GM18873 (cell line): ENCODE data around the gene FAT3.

Experiments
- ATAC-seq: cut with Tn5 transposase; IDR thresholded peaks from one replicate; pipeline ENCODE4 v1.9.1; 2021; ENCODE audit warnings: mild to moderate bottlenecking, moderate library complexity, moderate number of reproducible peaks; ENCODE audit not compliant: unreplicated experiment, low FRiP score

FAT3 gene

DNA sequence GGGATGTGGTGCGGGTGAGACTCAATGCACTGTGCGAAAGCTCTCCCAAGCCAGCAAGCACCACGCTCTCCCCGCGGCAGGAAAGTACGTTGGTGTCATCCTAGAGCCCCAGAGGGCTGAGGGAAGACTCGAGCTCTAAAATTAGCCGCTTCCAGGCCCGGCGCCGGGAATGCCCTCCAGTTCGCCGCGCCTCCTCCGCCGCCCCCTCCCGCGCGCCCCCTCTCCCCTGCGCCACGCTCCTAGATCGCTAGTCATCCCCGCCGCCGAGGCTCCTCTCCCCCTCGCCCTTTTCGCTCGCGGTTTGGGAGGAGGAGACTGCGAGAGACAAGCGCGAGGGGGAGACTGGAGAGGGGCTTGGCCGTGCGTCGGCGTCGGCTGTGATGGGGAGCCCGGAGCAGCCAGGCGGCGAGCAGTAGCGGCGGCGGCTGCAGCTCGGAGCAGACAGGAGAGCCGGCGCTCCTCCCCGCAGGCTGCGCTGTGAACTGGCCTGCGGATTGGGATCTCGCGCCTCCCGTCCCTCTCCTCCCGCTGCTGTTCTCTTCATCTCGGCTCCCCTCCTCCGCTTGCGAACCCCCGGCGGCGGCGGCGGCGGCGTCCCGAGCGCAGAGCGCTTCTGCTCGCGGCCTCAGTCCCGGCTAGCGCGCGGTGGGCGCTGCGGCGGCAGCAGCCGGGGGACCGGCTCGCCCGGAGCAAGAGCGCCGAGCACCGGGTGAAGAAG is at the start of gene FAT3:
TSS of gene FAT3 (plus strand) at position 412 of the 718 bp plus-strand sequence. CDS start 127,295 bp downstream, outside the sequence.
- ATAC-seq = no peak

DNA sequence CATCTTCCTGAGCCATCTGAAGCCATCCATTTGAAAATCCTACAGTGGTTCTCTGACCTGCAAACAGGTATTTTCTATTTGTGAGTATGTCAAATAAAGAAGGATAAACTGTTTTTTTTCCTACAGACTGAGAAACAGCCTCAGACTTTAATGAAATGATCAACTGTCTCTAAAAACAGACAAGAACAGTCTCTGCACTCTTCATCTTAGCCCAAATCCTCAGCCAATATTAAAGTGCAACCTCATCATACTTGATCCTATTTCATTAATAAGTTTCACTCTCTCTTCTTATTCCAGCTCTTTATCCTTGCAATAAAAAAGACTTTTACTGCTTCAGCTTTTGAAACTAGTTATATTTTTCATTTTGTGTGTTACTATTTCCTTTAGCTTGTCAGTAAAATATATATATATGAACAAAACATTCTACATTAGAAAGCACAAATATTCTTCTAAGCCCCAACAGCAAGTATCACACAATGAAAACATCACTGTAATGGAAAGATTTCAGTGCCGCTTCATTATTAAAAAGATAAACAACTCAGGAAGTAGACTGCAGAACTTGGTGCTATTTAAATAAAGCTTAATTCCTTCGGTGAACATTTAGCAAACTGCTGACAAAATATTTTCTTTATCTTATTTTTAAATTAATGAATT is 45.5 kb upstream of the FAT3 start:
- ATAC-seq = no peak

DNA sequence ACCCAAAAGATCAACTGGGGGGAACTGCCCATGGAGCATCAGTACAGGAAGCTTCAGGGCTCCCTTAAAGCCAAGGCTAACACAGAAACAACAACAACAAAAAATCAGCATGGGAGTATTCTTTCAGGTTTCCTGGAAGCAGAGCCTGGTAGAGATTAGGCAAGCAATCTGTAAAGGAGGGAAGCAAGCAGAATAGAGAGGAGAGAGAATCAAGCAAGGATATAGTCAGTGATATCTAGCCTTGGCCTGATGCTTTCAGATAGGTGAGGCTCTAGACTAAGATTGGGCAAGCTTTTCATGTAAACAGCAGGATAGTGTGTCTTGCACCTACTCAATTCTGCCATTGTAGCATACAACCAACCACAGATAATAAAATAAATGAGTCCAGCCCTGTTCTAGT is 44.4 kb upstream of the FAT3 start:
- no peak for ATAC-seq

DNA sequence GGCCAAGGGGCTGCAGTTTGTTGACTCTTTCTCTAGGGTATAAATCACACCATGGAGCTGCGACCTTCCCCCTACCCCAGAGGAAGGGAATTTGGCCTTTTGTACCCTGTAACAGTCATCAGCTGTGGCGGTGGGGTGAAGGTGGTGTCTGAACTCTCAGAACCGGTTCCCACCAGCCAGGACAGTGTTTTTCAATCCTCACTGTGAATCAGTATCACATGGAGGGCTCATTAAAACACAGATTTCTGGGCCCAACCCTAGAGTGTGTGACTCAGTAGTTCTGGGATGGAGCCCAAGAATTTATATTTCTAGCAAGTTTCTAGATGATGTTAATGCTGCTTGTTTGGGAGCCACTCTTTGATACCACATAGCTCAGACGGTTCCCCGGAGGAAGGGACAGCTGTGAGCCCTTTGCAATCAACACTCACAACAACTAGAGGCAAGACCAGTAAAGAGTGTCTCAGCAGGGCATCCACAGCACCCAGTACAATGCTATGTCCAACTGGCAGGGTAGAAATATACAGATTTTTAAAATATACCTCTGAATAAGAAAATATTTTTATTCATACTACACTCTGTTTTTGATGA is 43.9 kb upstream of the FAT3 start:
- no peak for ATAC-seq

DNA sequence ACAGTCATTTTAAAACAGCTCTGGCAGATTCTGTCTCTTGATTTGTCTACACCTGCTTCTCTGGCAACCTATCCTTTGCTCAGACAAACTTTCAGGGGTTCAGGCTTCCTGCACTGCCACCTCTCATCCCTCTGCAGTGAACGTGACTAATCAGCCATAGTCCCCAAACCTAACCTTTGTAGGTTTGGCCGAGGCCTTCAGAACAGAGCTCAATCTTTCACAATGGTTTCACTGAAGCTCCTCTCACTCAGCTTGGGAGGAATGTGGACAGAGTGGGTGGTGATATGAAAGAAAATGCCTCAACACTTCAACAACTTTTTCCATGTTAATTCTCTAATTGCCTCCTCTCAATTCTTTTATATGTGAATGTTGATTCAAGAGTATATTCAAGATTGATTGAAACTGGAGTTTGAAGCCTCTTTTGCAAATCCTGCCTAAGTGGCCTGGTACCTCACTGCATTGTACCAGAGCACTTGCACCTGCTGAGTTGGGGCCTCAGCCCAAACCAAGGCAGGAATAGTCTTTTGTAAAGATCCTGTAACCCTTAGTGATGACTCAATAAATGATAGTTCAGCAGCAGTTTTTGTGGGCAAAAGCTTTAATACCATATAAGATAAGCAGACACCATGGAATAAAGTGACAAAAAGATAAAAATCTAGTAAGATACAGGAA is 33.9 kb upstream of the FAT3 start:
- ATAC-seq = no peak

DNA sequence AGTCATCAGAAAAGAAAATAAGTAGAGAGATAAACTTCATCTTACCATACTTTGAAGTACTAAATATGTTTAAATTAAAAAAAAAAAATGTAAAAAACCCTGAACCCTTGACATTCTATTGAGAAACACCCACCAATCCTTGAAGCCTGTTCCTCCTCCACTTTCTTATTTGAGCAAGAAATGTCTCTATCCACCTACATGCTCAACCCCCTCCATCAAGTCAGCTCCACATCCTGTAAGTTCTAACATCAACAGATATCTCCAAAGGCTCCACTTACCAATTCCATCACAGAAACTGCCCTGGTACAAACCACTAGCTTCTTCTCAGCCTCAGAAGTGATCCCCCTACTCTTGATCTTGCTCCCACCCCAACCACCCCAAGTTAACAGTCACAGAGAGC is 32.5 kb upstream of the FAT3 start:
- ATAC-seq = no peak

DNA sequence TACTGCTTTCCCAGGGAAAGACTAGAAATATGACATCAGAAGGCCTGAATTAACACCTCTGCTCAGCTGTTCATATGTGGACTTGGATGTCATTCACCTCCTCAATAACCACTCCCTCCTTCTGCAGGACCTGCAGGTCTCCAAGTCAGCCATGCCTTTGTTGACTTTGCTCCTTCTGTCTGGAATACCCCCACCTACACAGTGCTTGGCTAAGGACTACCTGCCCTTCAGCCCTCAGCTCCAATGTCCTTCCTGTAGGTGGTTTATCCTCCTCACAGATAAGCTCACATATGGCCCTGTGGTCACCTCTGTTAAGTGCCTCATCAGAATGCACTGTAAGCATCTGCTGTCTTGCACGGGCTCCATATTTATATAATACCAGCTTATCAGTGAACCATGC is 26.4 kb upstream of the FAT3 start:
- no peak for ATAC-seq

DNA sequence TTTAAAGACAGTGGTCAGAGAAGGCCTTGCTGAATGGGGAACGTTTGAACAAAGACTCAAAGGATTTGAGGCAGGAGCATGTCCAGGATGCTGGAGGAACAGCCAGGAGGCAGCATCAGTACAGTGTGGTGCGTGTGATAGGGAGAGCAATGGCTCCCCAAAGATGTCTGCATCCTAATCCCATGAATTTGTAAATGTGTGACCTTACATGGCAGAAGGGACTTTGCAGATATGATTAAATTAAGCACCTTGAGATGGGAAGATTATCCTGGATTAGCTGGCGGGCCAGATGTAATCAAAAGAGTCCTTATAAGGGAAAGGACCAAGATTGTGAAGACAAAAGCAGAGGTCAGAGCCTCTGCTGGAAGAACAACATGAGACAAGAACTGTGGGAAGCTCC is 24.6 kb upstream of the FAT3 start:
- no peak for ATAC-seq

DNA sequence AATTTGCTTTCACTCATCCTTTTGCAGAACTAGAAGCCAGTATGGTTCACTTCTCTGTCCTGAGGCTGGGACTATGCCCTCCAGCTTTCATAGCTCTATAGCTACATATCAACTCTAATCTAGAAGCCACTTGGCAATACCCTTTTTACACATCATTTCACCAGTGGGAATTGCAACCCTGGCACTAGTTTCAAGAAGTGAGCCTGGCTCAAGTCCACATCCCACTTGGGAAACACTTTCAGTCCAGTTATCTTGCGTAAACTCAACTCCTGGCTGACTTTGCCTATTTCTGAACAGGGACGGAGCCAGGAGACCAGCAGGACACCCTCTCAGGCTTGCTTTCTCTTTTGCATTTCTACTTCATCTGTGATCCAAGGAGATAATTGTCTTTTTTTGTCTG is 19.9 kb upstream of the FAT3 start:
- ATAC-seq = no peak

DNA sequence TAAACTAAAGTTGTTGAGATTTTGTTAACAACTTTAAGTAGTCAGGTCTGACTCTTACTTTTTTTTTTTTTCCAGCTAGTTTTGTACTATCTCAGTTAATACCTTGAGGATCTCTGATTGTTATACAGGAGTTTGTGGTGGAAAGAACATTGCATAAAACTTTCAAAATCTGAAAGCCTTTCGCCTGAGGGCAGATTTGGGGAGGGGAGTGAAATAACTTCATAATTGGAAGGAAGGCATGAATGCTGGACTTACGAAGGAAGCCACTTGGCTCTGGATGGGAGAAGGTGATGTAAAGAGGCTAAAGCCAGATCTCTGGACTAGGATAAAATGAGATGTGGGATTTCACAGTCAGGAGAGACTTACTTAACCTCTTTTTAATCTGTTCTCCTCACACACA is 18.2 kb upstream of the FAT3 start:
- no peak for ATAC-seq

DNA sequence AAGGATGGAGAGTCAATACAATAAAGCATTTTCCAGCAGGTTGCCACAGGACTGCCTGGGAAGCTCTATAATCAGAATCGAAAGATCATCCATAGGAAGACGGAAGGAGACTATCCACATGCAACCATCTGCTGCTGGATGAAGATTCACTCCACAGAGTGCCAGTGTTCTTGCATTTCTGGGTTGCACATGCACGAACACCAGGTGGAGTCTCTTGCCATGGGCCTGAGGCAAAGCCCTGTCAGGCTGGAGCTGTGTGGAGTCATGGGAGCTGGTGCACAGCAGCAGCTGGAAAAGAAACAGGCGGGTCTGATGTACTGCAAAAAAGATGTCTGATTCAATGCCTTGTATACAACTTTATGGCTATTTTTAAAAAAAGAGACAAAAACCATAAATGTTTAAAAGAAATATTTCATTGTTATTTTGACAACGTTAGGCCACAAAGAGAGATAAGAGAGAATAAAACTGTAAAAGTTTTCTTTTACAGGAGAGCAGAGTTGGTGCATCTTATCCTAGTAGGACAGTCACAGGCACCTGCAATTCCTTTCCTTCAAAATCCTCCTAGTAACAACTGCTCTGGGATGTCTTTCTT is 12.9 kb upstream of the FAT3 start:
- no peak for ATAC-seq

DNA sequence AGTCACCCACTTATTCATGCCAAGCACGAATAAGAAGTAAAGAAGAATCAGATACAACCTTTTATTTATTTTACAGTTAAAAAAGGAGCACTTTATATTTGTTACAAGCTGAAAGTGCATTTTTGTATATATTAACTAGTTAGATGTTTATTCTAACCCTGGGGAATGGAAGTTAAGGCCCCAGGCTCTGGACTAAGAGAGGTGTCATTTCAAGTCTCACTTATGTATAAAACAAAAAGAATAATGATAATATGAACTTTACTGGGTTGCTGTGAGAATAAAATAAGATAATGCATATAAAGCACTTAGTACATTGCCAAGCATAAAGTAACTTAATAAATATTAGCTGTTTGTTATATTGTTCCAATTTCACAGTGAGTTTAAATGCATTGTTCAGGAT is 12.1 kb upstream of the FAT3 start:
- ATAC-seq = no peak

DNA sequence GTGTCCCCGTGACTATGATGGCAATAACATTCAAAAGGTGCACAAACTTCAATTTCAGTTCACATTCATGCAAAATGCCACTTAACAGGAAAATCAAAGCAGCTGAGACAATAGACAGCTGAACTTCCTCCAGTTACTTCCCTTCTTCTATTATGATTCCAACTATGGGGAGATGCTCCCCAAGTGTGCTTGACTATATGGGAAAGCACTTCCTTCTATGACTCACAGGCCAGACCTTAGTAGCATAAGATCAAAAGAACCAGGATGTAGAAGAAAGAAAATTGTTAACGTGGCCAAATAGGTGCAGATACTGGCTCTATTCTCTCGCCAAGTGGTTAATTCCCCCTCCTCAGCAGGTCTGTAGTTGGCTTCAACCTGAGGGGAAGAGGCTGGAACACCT is 7.8 kb upstream of the FAT3 start:
- no peak for ATAC-seq

DNA sequence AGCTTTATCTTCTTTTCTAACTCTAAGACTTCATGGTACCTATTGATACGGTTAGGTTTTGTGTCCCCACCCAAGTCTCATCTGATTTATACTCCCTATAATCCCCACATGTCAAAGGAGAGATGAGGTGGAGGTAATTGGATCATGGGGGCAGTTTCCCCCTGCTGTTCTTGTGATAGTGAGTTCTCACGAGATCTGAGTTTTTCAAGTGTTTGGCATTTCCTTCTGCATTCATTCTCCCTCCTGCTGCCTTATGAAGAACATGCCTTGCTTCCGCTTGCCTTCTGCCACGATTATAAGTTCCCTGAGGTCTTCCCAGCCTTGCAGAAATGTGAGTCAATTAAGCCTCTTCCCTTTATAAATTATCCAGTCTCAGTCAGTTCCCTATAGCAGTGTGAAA is 5.1 kb upstream of the FAT3 start:
- ATAC-seq = no peak

DNA sequence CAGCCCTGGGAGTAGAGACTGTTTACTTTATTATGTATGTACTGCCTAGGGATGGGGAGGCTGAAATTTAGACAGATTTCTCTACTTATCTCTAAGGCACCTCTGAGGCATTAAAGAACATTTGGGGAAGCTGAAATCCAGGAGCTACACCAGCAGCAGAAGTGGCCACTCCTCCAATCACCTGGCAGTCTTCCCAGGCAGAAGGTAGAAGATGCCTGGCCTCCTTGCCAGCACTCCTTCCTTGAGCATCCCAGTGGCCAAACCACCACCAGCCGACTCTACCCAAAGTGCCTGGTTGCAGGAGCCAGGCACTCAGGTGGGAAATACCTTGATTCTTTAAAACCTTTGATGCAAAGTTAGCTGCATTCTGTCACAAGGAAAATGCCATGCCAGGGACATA is 1.9 kb upstream of the FAT3 start:
- no peak for ATAC-seq

DNA sequence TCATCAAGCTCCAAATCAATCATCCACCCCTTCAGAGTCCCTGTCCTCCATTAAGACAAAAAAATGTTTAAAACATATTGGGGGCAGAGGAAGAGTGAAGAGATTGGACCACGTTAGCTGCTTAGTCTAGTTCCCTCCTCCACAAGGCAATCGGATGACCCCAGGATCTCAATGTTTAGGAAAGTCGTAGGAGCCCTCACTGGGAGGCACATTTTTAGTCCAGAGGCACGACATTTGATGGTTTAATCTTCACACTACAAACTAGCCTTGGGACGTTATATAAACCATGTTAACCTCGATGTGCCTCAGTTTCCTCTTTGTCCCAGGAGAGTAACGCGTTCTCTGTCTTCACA is 588 bp upstream of the FAT3 start:
- ATAC-seq = no peak

DNA sequence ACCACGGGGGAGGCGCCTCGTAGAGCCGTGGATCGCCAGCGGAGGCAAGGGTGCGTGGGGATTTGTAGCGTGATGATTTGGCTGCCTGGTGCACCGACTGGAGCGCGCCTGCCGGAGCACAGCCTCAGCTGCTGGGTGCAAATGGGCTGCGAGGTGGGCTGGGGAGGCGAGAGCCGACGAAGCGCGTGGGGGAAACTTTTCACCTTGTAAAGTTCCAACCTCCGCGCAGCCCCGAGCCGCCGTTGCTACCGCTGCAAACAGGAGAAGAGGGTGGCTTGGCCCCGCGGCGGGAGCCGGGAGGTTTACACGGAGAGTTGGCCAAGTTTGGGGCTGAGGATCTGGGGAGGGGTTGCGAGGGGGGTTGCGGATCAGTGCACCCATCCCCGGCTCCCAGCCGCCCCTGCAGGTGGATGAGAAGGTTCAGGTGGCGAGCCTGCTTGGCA is 528 bp downstream of the FAT3 start:
- ATAC-seq = no peak

DNA sequence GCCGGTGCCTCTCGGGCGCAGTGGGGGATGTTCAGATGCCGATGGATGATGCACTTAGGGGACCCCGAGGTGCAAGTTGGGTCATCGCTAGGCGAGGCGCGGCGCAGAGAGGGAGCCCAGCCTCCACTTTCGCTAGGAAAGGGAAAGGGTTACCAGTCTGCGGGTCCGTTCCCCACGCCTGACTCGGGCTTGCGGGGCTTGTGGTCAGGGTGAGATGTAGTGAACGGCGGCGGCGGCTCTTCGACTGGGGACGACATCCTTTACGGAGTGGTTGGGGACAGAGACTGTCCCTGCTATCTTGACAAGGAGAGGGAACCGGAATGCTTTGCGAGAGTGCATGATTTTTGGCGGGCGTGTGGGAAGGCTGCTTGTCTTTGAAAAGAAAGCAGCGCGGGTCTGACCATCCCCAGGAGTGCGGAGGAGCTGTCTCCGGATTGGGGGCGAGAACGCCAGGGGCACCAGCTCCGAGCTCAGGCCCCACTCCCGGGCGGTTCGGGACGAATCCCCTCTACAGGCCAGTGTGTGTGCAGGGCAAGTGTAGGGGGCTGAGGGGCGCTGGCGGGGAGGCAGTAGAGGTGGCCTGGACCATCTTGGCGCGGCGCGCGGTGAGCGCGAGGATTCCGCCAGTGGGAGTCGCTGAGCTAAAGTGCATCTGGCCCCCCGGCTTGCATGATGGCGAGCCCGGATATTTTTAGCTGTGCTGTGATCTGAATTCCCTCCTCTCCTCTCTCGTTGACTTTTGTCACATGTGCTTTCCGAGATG is 1.1 kb downstream of the FAT3 start:
- no peak for ATAC-seq

DNA sequence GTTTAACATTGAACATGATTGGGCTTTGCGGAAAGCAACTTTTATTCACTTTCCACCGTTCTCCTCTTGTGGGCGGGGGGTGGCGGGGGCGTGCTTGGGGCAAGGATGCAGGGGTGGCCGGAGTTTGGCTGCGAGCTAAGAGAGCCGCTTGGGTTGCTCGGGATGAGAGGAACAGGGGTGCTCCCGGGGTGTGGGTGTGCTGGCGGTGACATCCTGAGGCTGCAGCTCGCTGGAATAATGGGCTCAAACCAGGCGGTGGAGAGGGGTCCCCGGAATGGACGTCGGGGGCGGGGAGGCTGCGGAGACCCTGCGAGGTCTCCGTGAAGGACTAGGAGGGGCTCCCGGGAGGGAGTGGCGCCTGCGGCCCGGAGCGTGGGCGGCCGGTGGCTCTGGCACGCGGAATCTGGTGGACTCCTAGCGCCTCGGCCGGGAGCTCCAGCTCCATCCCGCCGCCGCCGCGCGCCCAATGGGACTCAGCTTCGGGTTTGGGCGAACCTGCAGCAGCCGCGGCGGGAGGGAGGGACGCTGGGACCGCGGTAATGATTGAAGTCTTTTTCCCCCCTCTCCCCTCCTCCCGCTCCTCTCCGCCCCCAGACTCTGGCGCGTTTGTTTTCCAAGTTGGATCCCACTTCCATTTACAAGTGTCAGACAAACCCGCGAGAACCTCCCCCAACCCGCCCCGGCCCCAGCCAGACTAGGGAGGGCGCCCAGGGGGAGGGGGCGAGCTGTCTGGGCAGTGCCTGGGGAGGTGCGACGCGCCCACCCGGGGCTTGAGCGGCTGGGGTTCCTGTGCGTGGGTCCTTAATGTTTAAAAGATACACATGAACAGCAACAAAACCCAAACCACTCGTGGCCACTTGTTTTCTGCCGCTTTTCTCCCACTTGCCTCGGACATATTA is 2.0 kb downstream of the FAT3 start:
- ATAC-seq = no peak
